NT2/D1 (cell line): ENCODE results near the gene MAD1L1.
A peak's percentile ranks its signal among the peaks of the same experiment; 100 is the strongest.

Experiments used
- DNase-seq: peaks from one replicate; pipeline ENCODE4 v3.0.0-alpha.2; 2011; ENCODE audit warnings: low read depth, low spot score
- H3K27me3 ChIP-seq: 2 replicates; pipeline ENCODE4 v1.6.0; 2011; ENCODE audit warnings: mild to moderate bottlenecking; ENCODE audit not compliant: insufficient read length, insufficient read depth
- H3K36me3 ChIP-seq: 2 replicates; pipeline ENCODE4 v1.6.1; 2011; ENCODE audit warnings: mild to moderate bottlenecking, low read length, mixed read lengths; ENCODE audit not compliant: insufficient read depth, insufficient read length
- H3K4me1 ChIP-seq: 2 replicates; pipeline ENCODE4 v1.5.1; 2011; ENCODE audit not compliant: insufficient read depth, insufficient read length
- H3K4me3 ChIP-seq: 2 replicates; pipeline ENCODE4 v1.5.1; 2011; ENCODE audit warnings: low read depth; ENCODE audit not compliant: insufficient read length
- H3K9ac ChIP-seq: 2 replicates; pipeline ENCODE4 v1.6.0; 2011; ENCODE audit warnings: low read depth; ENCODE audit not compliant: insufficient read length
- H3K9me3 ChIP-seq: 2 replicates; pipeline ENCODE4 v1.5.1; 2011; ENCODE audit warnings: mild to moderate bottlenecking, low read length; ENCODE audit not compliant: insufficient read depth
- SUZ12 ChIP-seq: IDR thresholded peaks from 2 replicates; pipeline ENCODE4 v1.6.1; 2011; ENCODE audit not compliant: insufficient read length, insufficient read depth; ENCODE audit errors: extremely low read depth
- YY1 ChIP-seq: IDR thresholded peaks from 2 replicates; pipeline ENCODE4 v1.6.1; 2011; ENCODE audit not compliant: insufficient read length, insufficient read depth
- ZNF274 ChIP-seq: IDR thresholded peaks from 2 replicates; pipeline ENCODE4 v1.6.1; 2011; ENCODE audit warnings: mild to moderate bottlenecking, low read depth, low read length

Gene MAD1L1

GRCh38 chr7:2232766-2233520 is at the start of gene MAD1L1:
Gene MAD1L1 (minus strand): TSS chr7:2232945. CDS start chr7:2230133, 2,812 bp downstream.
- peaks cover 68% of the 10 kb centered on the region for H3K36me3 ChIP-seq
- H3K4me1 ChIP-seq = peaks cover 3% of the 10 kb centered on the region
- TF ChIP-seq ZNF274 (no peak), SUZ12 (no peak), YY1 (no peak)
- no peaks in the 10 kb centered on the region for H3K27me3 ChIP-seq
- DNase-seq = peak; percentile 82
- peak within 1 kb of the TSS; percentile 89 for H3K9ac ChIP-seq
- H3K9me3 ChIP-seq = no peaks in the 10 kb centered on the region
- peak within 1 kb of the TSS; percentile 76 for H3K4me3 ChIP-seq

- peaks cover 5% of the 10 kb centered on the region for H3K36me3 ChIP-seq
- H3K9me3 ChIP-seq = no peaks in the 10 kb centered on the region
- peaks cover 15% of the 10 kb centered on the region for H3K4me1 ChIP-seq
- no peak for DNase-seq
- TF ChIP-seq YY1 (no peak), ZNF274 (no peak), SUZ12 (no peak)
- H3K4me3 ChIP-seq = no peak overlapping the region
- no peak overlapping the region for H3K9ac ChIP-seq
- no peaks in the 10 kb centered on the region for H3K27me3 ChIP-seq
Measured at GRCh38 chr7:2282185-2282751, 49.5 kb upstream of the MAD1L1 start.

- TF ChIP-seq ZNF274 = no peak
- no peak for DNase-seq
- Histone ChIP-seq H3K9ac (no peak overlapping the region), H3K4me3 (no peak overlapping the region), H3K36me3 (peaks cover 11% of the 10 kb centered on the region), H3K27me3 (no peaks in the 10 kb centered on the region), H3K4me1 (peaks cover 15% of the 10 kb centered on the region), H3K9me3 (no peaks in the 10 kb centered on the region)
Measured at GRCh38 chr7:2281541-2281940, 48.8 kb upstream of the MAD1L1 start.

GRCh38 chr7:2280424-2280823 is 47.7 kb upstream of the MAD1L1 start:
- no peaks in the 10 kb centered on the region for H3K9me3 ChIP-seq
- no peak for DNase-seq
- peaks cover 15% of the 10 kb centered on the region for H3K4me1 ChIP-seq
- no peak overlapping the region for H3K9ac ChIP-seq
- H3K27me3 ChIP-seq = no peaks in the 10 kb centered on the region
- peaks cover 16% of the 10 kb centered on the region for H3K36me3 ChIP-seq
- H3K4me3 ChIP-seq = no peak overlapping the region
- TF ChIP-seq ZNF274 = no peak
- TF ChIP-seq YY1 = no peak
- TF ChIP-seq SUZ12 = no peak

GRCh38 chr7:2279896-2280295 is 47.2 kb upstream of the MAD1L1 start:
- H3K36me3 ChIP-seq = peaks cover 20% of the 10 kb centered on the region
- no peaks in the 10 kb centered on the region for H3K27me3 ChIP-seq
- peaks cover 15% of the 10 kb centered on the region for H3K4me1 ChIP-seq
- no peaks in the 10 kb centered on the region for H3K9me3 ChIP-seq
- no peak for TF ChIP-seq YY1
- no peak overlapping the region for H3K9ac ChIP-seq
- no peak overlapping the region for H3K4me3 ChIP-seq
- no peak for DNase-seq

GRCh38 chr7:2278026-2278425 is 45.3 kb upstream of the MAD1L1 start:
- H3K4me3 ChIP-seq = no peak overlapping the region
- H3K27me3 ChIP-seq = no peaks in the 10 kb centered on the region
- H3K36me3 ChIP-seq = peaks cover 32% of the 10 kb centered on the region
- no peak for DNase-seq
- no peak overlapping the region for H3K9ac ChIP-seq
- peaks cover 11% of the 10 kb centered on the region for H3K4me1 ChIP-seq
- no peaks in the 10 kb centered on the region for H3K9me3 ChIP-seq
- TF ChIP-seq YY1 (no peak), ZNF274 (no peak), SUZ12 (no peak)

- H3K4me3 ChIP-seq = no peak overlapping the region
- no peaks in the 10 kb centered on the region for H3K27me3 ChIP-seq
- no peak for DNase-seq
- peaks cover 12% of the 10 kb centered on the region for H3K4me1 ChIP-seq
- H3K36me3 ChIP-seq = peaks cover 42% of the 10 kb centered on the region
- no peak overlapping the region for H3K9ac ChIP-seq
- H3K9me3 ChIP-seq = no peaks in the 10 kb centered on the region
- TF ChIP-seq ZNF274 (no peak), YY1 (no peak), SUZ12 (no peak)
Measured at GRCh38 chr7:2276107-2276506, 43.4 kb upstream of the MAD1L1 start.
